Hepatocyte (in vitro differentiated cells): Measurements from ENCODE around the gene CCDC12. TPM values are rescaled to one million over a fixed set of nuclear protein-coding genes. Genes with fewer than 3 reads are reported as not detected.

Experiments used
- DNase-seq: peaks from one replicate; pipeline ENCODE4 v3.0.0-alpha.2; 2016; ENCODE audit warnings: low spot score
- H2AFZ ChIP-seq: fragments of 200-600 bp; sonication (generic); 2 replicates; pipeline ENCODE4 v1.6.0; 2016; ENCODE audit warnings: antibody characterized with exemption, mild to moderate bottlenecking
- H3K27ac ChIP-seq: fragments of 200-600 bp; sonication (generic); 2 replicates; pipeline ENCODE4 v1.5.1; 2016; ENCODE audit warnings: mild to moderate bottlenecking
- H3K27me3 ChIP-seq: fragments of 200-600 bp; sonication (generic); 2 replicates; pipeline ENCODE4 v1.6.1; 2016
- H3K36me3 ChIP-seq: fragments of 200-600 bp; sonication (generic); replicated peaks from 2 replicates; pipeline ENCODE4 v1.5.1; 2016; ENCODE audit warnings: low read depth; ENCODE audit not compliant: insufficient read depth
- H3K4me1 ChIP-seq: fragments of 200-600 bp; sonication (generic); 2 replicates; pipeline ENCODE4 v1.5.1; 2016; ENCODE audit warnings: mild to moderate bottlenecking, moderate library complexity; ENCODE audit not compliant: insufficient read depth
- H3K4me2 ChIP-seq: fragments of 200-600 bp; sonication (generic); 2 replicates; pipeline ENCODE4 v1.6.0; 2016
- H3K4me3 ChIP-seq: fragments of 200-600 bp; sonication (generic); 2 replicates; pipeline ENCODE4 v1.5.1; 2016; ENCODE audit warnings: mild to moderate bottlenecking
- H3K79me2 ChIP-seq: fragments of 200-600 bp; sonication (generic); 2 replicates; pipeline ENCODE4 v1.6.0; 2017; ENCODE audit warnings: mild to moderate bottlenecking
- H3K9me2 ChIP-seq: fragments of 200-600 bp; sonication (generic); replicated peaks from 2 replicates; pipeline ENCODE4 v1.6.0; 2017; ENCODE audit warnings: mild to moderate bottlenecking; ENCODE audit not compliant: insufficient read depth
- H3K9me3 ChIP-seq: fragments of 200-600 bp; sonication (generic); 2 replicates; pipeline ENCODE4 v1.5.1; 2016; ENCODE audit warnings: low read depth, mild to moderate bottlenecking
- H4K20me1 ChIP-seq: fragments of 200-600 bp; sonication (generic); 2 replicates; pipeline ENCODE4 v1.6.0; 2016; ENCODE audit warnings: mild to moderate bottlenecking; ENCODE audit not compliant: insufficient read depth, poor library complexity, severe bottlenecking
- CTCF ChIP-seq: fragments of 200-600 bp; sonication (generic); IDR thresholded peaks from 2 replicates; pipeline ENCODE4 v1.5.1; 2016; ENCODE audit warnings: antibody characterized with exemption, mild to moderate bottlenecking; ENCODE audit not compliant: poor library complexity
- EZH2 ChIP-seq: fragments of 200-600 bp; sonication (generic); IDR thresholded peaks from 2 replicates; pipeline ENCODE4 v1.6.1; 2016; ENCODE audit warnings: antibody characterized with exemption, mild to moderate bottlenecking, borderline replicate concordance
- EZH2phosphoT487 ChIP-seq: fragments of 200-600 bp; sonication (generic); IDR thresholded peaks from one replicate; pipeline ENCODE4 v1.6.1; 2018; ENCODE audit warnings: antibody characterized with exemption, mild to moderate bottlenecking, low read depth, moderate library complexity; ENCODE audit not compliant: unreplicated experiment, severe bottlenecking
- WGBS: methylation state at CpG from one replicate; pipeline ENCODE4 v1.1.6; 2016; ENCODE audit warnings: low lambda C conversion rate; ENCODE audit errors: missing lambda C conversion rate; 5-methylcytosine and 5-hydroxymethylcytosine counted together
- polyA plus RNA-seq: library from polyadenylated mRNA; unstranded; fragments of >200 nt; fragmentation: Nextera tagmentation; extraction: Ambion mirVana; gene quantifications from 2 replicates; pipeline ENCODE4 v1.2.1, GENCODE V29; 2016
- total RNA-seq: library from RNA; depleted of rRNA; stranded (reverse); fragments of >200 nt; gene quantifications from 2 replicates; pipeline ENCODE4 v1.2.3, GENCODE V29; 2014

The CCDC12 gene
- total and polyA plus RNA-seq, 2 experiments from 2014 or later, result 41.1 to 78.4 TPM

DNA sequence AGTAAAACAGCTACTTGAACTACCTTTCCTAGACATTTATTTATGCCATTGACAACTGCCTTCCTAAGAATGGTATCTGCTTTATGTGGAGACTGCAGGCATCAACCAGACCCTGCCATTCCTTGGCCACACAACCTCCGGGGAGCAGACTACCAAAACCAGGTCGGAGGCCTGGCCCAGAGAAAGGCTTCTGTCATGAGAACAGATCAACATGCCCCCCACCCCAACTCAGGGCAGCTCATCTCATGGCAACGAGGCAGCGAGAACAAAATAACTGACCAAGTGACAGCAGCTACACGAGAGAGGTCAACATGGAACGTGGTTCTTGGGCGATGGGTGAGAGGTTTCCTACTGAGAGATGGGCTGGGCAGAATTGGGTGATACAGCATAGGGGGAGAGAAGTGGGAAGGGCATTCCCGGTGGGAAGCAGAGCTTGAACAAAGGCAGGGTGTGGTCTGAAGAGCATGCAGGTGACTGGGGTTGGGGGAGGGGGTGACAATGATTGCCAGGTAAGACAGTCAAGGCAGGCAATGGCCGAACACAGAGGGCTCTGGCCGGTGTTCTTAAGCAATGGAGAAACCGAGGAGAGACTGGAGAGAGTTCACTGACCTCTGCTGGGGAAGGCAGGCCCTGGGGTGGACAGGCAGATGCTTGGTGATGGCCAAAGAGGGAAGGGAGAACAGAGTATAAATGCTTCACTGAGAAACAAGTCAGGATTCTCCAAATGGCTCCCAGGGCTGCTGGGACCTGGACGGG lies 33.9 kb downstream of the CCDC12 start:
- Histone ChIP-seq H4K20me1 (peaks cover 3% of the 10 kb centered on the region), H3K9me2 (no peaks in the 10 kb centered on the region), H3K27ac (peak overlapping the region; percentile 99), H3K9me3 (no peaks in the 10 kb centered on the region), H2AFZ (no peak overlapping the region), H3K36me3 (no peaks in the 10 kb centered on the region), H3K4me1 (peaks cover 89% of the 10 kb centered on the region), H3K27me3 (no peaks in the 10 kb centered on the region), H3K79me2 (peaks cover 87% of the 10 kb centered on the region), H3K4me3 (no peak overlapping the region), H3K4me2 (peak overlapping the region; percentile 66)
- no peak for DNase-seq
- WGBS, result 78% methylated on average over 12 of the region's 12 CpGs
- no peak for TF ChIP-seq EZH2
- no peak for TF ChIP-seq CTCF
- TF ChIP-seq EZH2phosphoT487, result no peak

GRCh38 chr3:46942076-46942475 lies 34.5 kb downstream of the CCDC12 start:
- H4K20me1 ChIP-seq, result peaks cover 3% of the 10 kb centered on the region
- no peak overlapping the region for H2AFZ ChIP-seq
- no peak for TF ChIP-seq EZH2phosphoT487
- no peak for TF ChIP-seq CTCF
- no peak for TF ChIP-seq EZH2
- H3K27ac ChIP-seq, result peak overlapping the region; percentile 99
- peak overlapping the region; percentile 66 for H3K4me2 ChIP-seq
- H3K27me3 ChIP-seq, result no peaks in the 10 kb centered on the region
- H3K9me2 ChIP-seq, result no peaks in the 10 kb centered on the region
- no peaks in the 10 kb centered on the region for H3K36me3 ChIP-seq
- H3K79me2 ChIP-seq, result peaks cover 89% of the 10 kb centered on the region
- no peak for DNase-seq
- no peak overlapping the region for H3K4me3 ChIP-seq
- peaks cover 85% of the 10 kb centered on the region for H3K4me1 ChIP-seq
- WGBS, result 78% methylated on average over 7 of the region's 7 CpGs
- H3K9me3 ChIP-seq, result no peaks in the 10 kb centered on the region

DNA sequence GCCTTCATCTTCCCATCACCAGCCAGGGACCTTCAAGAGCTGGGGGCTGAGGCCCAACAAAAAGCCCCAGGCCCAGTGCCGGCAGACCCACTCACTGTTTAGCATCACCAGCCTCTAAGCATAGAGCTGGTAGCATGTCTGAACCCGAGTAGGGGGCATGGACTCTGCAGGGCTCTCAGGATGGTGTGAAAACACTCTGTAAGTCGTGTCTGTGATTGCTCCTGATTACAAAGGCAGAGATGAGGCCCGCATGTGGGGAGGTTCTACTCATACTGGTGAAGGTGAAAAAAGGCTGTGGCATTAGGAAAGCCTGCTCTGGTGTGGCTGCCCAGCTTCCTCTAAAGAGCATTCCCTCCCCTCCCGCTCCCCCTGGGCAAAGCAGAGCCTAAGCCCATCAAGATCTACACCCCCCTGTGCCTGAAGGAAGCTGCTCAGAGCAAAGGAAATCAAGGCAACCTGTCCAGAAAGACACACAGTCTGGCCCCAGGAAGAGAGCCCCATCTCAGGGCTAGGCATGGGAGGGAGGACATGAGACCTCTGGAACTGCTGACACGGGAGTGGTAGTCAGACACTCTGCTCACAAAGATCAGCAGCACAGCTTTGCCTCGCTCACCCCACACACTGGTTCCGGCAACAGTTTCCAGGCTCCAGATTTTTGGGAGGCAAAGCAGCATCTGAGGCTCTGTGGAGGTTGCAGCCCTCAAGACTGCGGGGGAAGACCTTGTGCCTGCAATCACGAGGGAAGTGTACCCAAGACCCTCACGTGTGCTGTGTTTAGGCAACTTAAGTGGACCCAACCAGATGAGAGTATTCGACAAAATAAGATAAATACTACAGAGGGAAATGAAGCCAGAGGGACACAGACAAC lies 36.7 kb downstream of the CCDC12 start:
- TF ChIP-seq EZH2 (no peak), EZH2phosphoT487 (no peak), CTCF (no peak)
- Histone ChIP-seq H3K9me3 (no peaks in the 10 kb centered on the region), H3K4me3 (no peak overlapping the region), H3K27me3 (no peaks in the 10 kb centered on the region), H3K36me3 (no peaks in the 10 kb centered on the region), H3K79me2 (peaks cover 81% of the 10 kb centered on the region), H3K9me2 (no peaks in the 10 kb centered on the region), H4K20me1 (peaks cover 3% of the 10 kb centered on the region), H3K4me1 (peaks cover 80% of the 10 kb centered on the region), H3K4me2 (no peak overlapping the region), H2AFZ (no peak overlapping the region), H3K27ac (peak overlapping the region; percentile 44)
- no peak for DNase-seq
- WGBS, result 84% methylated on average over 12 of the region's 12 CpGs
